ENCODE results near the gene RASA4B.
"Not testable (repeated sequence)": the region's sequence is repeated elsewhere in the genome, so short reads cannot be mapped to it uniquely, and the experiment has no call there.

- TF ChIP-seq CTCF (IDR thresholded peaks at IDR 0.05; ENCODE audit: extremely low read depth in 1 of 2, insufficient read depth in 1 of 2, low read depth in 1 of 2, low read length in 2 of 2); POLR2A (IDR thresholded peaks at IDR 0.05; ENCODE audit: low read depth, low read length): not testable (repeated sequence)
Measured at GRCh38 chr7:102524803-102525202, 7.2 kb upstream of the RASA4B start.

All from endothelial cell of umbilical vein (primary cell).